Prostate gland (tissue), 2 donors: ENCODE results near the gene PRIMPOL. TPM values are rescaled to one million over a fixed set of nuclear protein-coding genes. Genes with fewer than 3 reads are reported as not detected.

ENCODE experiments used
- DNase-seq: peaks from one replicate; pipeline ENCODE4 v3.0.0-alpha.2; 2019; ENCODE audit warnings: low spot score
- H3K27ac ChIP-seq, 2 donors: fragments of 200-600 bp; sonication (generic); 2 replicates each; pipeline ENCODE4 v1.5.1; 2017 to 2019
- H3K27me3 ChIP-seq: fragments of 200-600 bp; sonication (generic); replicated peaks from 2 replicates; pipeline ENCODE4 v1.5.1; 2019; ENCODE audit not compliant: insufficient read depth
- H3K36me3 ChIP-seq, 2 donors: fragments of 200-600 bp; sonication (generic); 1 replicate in 1 of 2; 2 replicates in 1 of 2; pipeline versions ENCODE4 v1.5.1 to v1.8.1; 2017 to 2019
- H3K4me1 ChIP-seq: fragments of 200-600 bp; sonication (generic); replicated peaks from 2 replicates; pipeline ENCODE4 v1.5.1; 2019
- H3K4me3 ChIP-seq, 2 donors: fragments of 200-600 bp; sonication (generic); 2 replicates each; pipeline ENCODE4 v1.5.1; 2017 to 2019
- H3K9me3 ChIP-seq: fragments of 200-600 bp; sonication (generic); 2 replicates; pipeline ENCODE4 v1.5.1; 2017
- POLR2A ChIP-seq: fragments of 450-650 bp; IDR thresholded peaks from one replicate; pipeline ENCODE4 v1.6.1; 2016; ENCODE audit warnings: antibody characterized with exemption, mild to moderate bottlenecking
- POLR2AphosphoS5 ChIP-seq: sonication (generic); formaldehyde crosslinking; IDR thresholded peaks from one replicate; pipeline ENCODE4 v1.6.1; 2017; ENCODE audit warnings: antibody characterized with exemption
- WGBS: methylation state at CpG from one replicate; pipeline ENCODE4 v1.1.5; 2018; 5-methylcytosine and 5-hydroxymethylcytosine counted together
- intact Hi-C: fragments of 100-400 bp; cut with DNase I; formaldehyde crosslinking; loops from one replicate; pipeline ENCODE4 v1.14.2; 2022
- total RNA-seq, 2 donors: library from RNA; depleted of rRNA; stranded (reverse); fragments of >200 nt; gene quantifications; one replicate each; pipeline ENCODE4 v1.1.0, GENCODE V29; 2016
- TF ChIP-seq, protein P1 (sequence below), 4 experiments: fragments of 200-600 bp in 2 of 4; fragments of 450-650 bp in 2 of 4; sonication (generic) in 2 of 4; IDR thresholded peaks; 1 replicate in 3 of 4; 2 replicates in 1 of 4; pipeline ENCODE4 v1.5.1; 2016 to 2019; ENCODE audit warnings: antibody characterized with exemption in 4 of 4, mild to moderate bottlenecking in 2 of 4, moderate library complexity in 2 of 4

PRIMPOL gene
- total RNA-seq, 2 donors from 2014 or later, result 14.3 to 28.6 TPM

- no peak overlapping the region for H3K4me3 ChIP-seq
- 32% methylated on average over 1 of the region's 1 CpG for WGBS
- H3K9me3 ChIP-seq, result no peaks in the 10 kb centered on the region
- intact Hi-C loops, result no loop called here
- DNase-seq, result no peak
- no peak overlapping the region for H3K27ac ChIP-seq
- no peaks in the 10 kb centered on the region for H3K4me1 ChIP-seq
- no peaks in the 10 kb centered on the region for H3K27me3 ChIP-seq
- no peak for TF ChIP-seq POLR2A
- TF ChIP-seq, protein P1, sequence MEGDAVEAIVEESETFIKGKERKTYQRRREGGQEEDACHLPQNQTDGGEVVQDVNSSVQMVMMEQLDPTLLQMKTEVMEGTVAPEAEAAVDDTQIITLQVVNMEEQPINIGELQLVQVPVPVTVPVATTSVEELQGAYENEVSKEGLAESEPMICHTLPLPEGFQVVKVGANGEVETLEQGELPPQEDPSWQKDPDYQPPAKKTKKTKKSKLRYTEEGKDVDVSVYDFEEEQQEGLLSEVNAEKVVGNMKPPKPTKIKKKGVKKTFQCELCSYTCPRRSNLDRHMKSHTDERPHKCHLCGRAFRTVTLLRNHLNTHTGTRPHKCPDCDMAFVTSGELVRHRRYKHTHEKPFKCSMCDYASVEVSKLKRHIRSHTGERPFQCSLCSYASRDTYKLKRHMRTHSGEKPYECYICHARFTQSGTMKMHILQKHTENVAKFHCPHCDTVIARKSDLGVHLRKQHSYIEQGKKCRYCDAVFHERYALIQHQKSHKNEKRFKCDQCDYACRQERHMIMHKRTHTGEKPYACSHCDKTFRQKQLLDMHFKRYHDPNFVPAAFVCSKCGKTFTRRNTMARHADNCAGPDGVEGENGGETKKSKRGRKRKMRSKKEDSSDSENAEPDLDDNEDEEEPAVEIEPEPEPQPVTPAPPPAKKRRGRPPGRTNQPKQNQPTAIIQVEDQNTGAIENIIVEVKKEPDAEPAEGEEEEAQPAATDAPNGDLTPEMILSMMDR (IDR thresholded peaks at IDR 0.05), result no peak
- TF ChIP-seq POLR2AphosphoS5, result no peak
- no peaks in the 10 kb centered on the region for H3K36me3 ChIP-seq
Measured at GRCh38 chr4:184722798-184723197, 73.3 kb downstream of the PRIMPOL start.

GRCh38 chr4:184727430-184727829 lies 77.9 kb downstream of the PRIMPOL start:
- TF ChIP-seq POLR2A (no peak), POLR2AphosphoS5 (no peak)
- TF ChIP-seq, protein P1 (IDR thresholded peaks at IDR 0.05), result no peak
- no peak for DNase-seq
- Histone ChIP-seq H3K27me3 (no peaks in the 10 kb centered on the region), H3K27ac (no peak overlapping the region), H3K4me3 (no peak overlapping the region), H3K36me3 (no peaks in the 10 kb centered on the region), H3K9me3 (no peaks in the 10 kb centered on the region), H3K4me1 (no peaks in the 10 kb centered on the region)
- intact Hi-C loops, result no loop called here
- 95% methylated on average over 3 of the region's 3 CpGs for WGBS

DNA sequence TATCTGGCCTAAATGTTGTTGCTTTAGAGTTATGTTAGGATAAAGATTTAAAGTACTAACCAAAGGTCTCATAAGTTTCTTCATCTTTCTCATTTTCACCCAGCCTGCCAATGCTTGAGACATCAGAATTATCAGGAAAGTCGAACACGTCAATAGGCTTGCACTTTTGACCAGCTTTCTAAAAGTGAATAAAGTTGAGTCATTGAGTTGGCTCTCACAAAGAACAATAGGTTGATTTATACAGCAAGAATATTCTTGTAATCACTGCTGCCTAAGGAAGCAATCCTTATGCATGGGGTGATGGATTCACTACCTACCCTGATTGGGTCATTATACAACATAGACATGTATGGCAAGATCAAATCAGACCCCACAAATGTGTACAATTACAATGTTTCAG lies 79.3 kb downstream of the PRIMPOL start:
- Histone ChIP-seq H3K4me3 (no peak overlapping the region), H3K27ac (no peak overlapping the region), H3K27me3 (no peaks in the 10 kb centered on the region), H3K9me3 (no peaks in the 10 kb centered on the region), H3K4me1 (no peaks in the 10 kb centered on the region), H3K36me3 (no peaks in the 10 kb centered on the region)
- no peak for DNase-seq
- WGBS, result 72% methylated on average over 2 of the region's 2 CpGs
- TF ChIP-seq POLR2AphosphoS5 (no peak), POLR2A (no peak)
- TF ChIP-seq, protein P1 (IDR thresholded peaks at IDR 0.05), result no peak
- intact Hi-C loops, result no loop called here

- TF ChIP-seq POLR2A, result no peak
- TF ChIP-seq, protein P1 (IDR thresholded peaks at IDR 0.05), result no peak
- no peak for TF ChIP-seq POLR2AphosphoS5
- no peaks in the 10 kb centered on the region for H3K9me3 ChIP-seq
- DNase-seq, result no peak
- WGBS, result 70% methylated on average over 5 of the region's 5 CpGs
- no peaks in the 10 kb centered on the region for H3K27me3 ChIP-seq
- intact Hi-C loops, result loop anchor here (5.0 kb wide), 2 partner anchors 83 to 193 kb away; partner anchors contain the start of genes CASP3 and PRIMPOL
- no peaks in the 10 kb centered on the region for H3K36me3 ChIP-seq
- no peak overlapping the region for H3K4me3 ChIP-seq
- H3K27ac ChIP-seq, result no peak overlapping the region
- H3K4me1 ChIP-seq, result no peaks in the 10 kb centered on the region
Measured at GRCh38 chr4:184729946-184730345, 80.4 kb downstream of the PRIMPOL start.

- no peak for TF ChIP-seq POLR2AphosphoS5
- TF ChIP-seq POLR2A, result no peak
- TF ChIP-seq, protein P1 (IDR thresholded peaks at IDR 0.05), result no peak
- WGBS, result 79% methylated on average over 6 of the region's 6 CpGs
- intact Hi-C loops, result loop anchor here (5.0 kb wide), 2 partner anchors 84 to 194 kb away; partner anchors contain the start of genes CASP3 and PRIMPOL
Measured at GRCh38 chr4:184731056-184731455, 81.5 kb downstream of the PRIMPOL start.

More at GRCh38 chr4:184731056-184731455, 81.5 kb downstream of the PRIMPOL start:
- no peak overlapping the region for H3K4me3 ChIP-seq
- H3K36me3 ChIP-seq, result no peaks in the 10 kb centered on the region
- no peaks in the 10 kb centered on the region for H3K27me3 ChIP-seq
- DNase-seq, result no peak
- H3K9me3 ChIP-seq, result no peaks in the 10 kb centered on the region
- H3K4me1 ChIP-seq, result no peaks in the 10 kb centered on the region
- H3K27ac ChIP-seq, result no peak overlapping the region
